Measurements from ENCODE around the gene SLC27A4. TPM values are rescaled to one million over a fixed set of nuclear protein-coding genes. Genes with fewer than 3 reads are reported as not detected.

The SLC27A4 gene
- total and polyA plus RNA-seq, 7 donors: 6.0 to 45.1 (median 12.2) TPM

DNA sequence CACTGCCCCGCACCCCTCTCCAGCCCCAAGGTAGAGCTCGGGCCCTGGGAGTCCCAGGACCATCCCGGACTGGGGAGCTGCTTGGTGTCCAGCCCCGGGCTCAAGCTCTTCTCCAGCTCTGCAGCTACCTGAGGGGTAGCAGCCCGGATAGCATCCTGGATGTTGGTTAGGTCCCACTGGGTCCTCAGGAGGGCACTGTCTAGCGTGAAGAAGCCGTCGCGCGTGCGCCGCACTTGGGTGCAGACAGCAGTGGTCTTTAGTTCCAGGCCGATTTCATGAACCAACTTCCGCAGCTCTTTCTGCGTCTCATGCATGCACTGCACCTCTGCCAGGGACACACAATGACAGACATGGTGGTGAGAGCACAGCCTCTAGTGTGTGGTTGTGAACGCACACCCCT, 30.8 kb upstream of the SLC27A4 start:
- Histone ChIP-seq H3K4me1 (no peaks in the 10 kb centered on the region), H3K27ac (no peak overlapping the region), H3K4me3 (no peak overlapping the region), H3K9me3 (no peaks in the 10 kb centered on the region), H3K36me3 (peaks cover 5 to 59% (median 29%) of the 10 kb centered on the region in 4 donors), H3K27me3 (no peaks in the 10 kb centered on the region)
- WGBS, 2 donors: 97% methylated on average over 16 of the region's 16 CpGs
- TF ChIP-seq EP300 (IDR thresholded peaks at IDR 0.05): no peak
- no peak for TF ChIP-seq POLR2A (IDR thresholded peaks at IDR 0.05)
- no peak for TF ChIP-seq POLR2AphosphoS5 (IDR thresholded peaks at IDR 0.05)
- TF ChIP-seq, protein P1, sequence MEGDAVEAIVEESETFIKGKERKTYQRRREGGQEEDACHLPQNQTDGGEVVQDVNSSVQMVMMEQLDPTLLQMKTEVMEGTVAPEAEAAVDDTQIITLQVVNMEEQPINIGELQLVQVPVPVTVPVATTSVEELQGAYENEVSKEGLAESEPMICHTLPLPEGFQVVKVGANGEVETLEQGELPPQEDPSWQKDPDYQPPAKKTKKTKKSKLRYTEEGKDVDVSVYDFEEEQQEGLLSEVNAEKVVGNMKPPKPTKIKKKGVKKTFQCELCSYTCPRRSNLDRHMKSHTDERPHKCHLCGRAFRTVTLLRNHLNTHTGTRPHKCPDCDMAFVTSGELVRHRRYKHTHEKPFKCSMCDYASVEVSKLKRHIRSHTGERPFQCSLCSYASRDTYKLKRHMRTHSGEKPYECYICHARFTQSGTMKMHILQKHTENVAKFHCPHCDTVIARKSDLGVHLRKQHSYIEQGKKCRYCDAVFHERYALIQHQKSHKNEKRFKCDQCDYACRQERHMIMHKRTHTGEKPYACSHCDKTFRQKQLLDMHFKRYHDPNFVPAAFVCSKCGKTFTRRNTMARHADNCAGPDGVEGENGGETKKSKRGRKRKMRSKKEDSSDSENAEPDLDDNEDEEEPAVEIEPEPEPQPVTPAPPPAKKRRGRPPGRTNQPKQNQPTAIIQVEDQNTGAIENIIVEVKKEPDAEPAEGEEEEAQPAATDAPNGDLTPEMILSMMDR (IDR thresholded peaks at IDR 0.05): no peak
- DNase-seq: no peak
- intact Hi-C loops (cut with DNase I): no loop called here

DNA sequence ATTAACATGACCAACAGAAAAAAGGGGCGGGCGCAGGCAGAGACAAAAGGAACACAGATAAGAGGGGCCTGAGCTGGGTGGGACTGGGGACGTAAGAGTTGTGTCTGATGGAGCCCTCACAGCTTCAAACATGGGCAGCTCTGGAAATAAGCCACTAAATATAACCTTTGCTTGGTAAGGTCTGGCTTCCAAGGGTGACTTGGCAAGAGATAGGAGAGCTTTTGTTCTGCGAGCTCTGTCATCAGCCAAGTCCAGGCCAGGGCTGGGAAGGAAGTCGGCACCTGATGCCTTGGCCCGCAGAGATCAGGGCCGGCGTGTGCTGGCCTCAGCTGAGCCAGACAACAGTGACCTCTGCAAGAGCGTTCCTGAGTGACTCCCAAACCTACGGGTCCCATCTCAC, 29.9 kb upstream of the SLC27A4 start:
- DNase-seq: no peak
- 92 to 93% methylated on average over 10 of the region's 10 CpGs for WGBS, 2 donors
- Histone ChIP-seq H3K9me3 (no peaks in the 10 kb centered on the region), H3K36me3 (peaks cover 5 to 68% (median 36%) of the 10 kb centered on the region in 4 donors), H3K4me3 (no peak overlapping the region), H3K4me1 (no peaks in the 10 kb centered on the region), H3K27me3 (no peaks in the 10 kb centered on the region), H3K27ac (no peak overlapping the region)
- TF ChIP-seq, protein P1 (IDR thresholded peaks at IDR 0.05): no peak
- intact Hi-C loops (cut with DNase I): no loop called here

DNA sequence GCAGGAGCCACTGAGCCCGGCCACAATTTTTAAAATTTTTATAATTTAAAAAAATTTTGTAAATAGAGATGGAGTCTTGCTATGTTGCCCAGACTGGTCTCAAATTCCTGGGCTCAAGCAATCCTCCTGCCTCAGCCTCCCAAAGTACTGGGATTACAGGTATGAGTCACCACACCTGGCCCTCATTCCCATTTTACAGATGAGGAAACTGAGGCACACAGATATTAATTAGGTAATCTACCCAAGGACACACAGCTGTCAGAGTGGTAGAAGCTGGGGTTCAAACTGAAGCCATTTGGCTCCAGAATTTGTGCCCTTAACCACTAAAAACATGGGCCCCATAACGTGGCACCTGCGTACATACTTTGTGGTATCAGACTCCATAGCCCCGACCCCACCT, 25.6 kb upstream of the SLC27A4 start:
- H3K9me3 ChIP-seq: no peaks in the 10 kb centered on the region
- no peak overlapping the region for H3K4me3 ChIP-seq
- TF ChIP-seq EP300 (IDR thresholded peaks at IDR 0.05): no peak
- DNase-seq: no peak
- peaks cover 9 to 82% (median 38%) of the 10 kb centered on the region in 4 donors for H3K36me3 ChIP-seq
- no peaks in the 10 kb centered on the region for H3K4me1 ChIP-seq
- intact Hi-C loops (cut with DNase I): no loop called here
- no peaks in the 10 kb centered on the region for H3K27me3 ChIP-seq
- no peak overlapping the region for H3K27ac ChIP-seq
- WGBS, 2 donors: 94 to 96% methylated on average over 4 of the region's 4 CpGs

DNA sequence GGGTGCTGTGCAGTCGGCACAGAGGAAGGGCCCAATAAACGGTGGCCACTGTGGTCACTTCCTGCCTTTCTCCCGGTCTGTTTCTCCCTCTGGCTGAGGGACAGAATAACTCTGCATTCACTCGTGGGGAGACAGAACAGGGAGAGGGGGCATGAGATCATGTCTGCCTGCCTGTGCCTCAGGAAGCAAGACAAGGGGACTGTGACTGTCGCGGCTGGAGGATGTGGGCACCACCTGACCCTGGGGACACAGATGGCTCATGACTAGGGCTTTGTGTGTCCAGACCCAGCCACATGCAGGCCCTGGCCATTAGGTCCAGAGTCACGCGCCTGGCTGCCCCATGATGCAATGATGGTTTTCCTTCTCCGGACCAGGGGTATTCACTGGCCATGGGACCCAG, 23.9 kb upstream of the SLC27A4 start:
- WGBS, 2 donors: 83 to 86% methylated on average over 9 of the region's 9 CpGs

DNA sequence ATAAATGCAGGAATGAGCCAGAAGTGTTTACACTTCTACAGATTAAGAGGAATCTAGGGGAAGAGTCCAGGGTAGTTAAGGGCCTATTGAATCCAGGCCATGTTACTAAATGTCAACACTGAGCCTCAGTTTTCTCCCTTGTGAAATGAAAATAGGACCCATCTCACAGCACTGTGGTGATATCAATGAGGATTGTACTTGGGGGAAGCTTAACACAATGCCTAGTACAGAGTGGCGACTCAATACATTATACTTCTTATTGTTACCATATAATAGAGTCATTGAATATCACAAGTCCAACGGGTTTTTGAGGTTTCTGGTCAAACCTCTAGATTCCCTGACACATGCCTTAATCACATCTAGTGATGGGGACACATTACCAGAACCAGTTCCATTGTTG, 22.7 kb upstream of the SLC27A4 start:
- intact Hi-C loops (cut with DNase I): no loop called here
- H3K27me3 ChIP-seq: no peaks in the 10 kb centered on the region
- H3K4me3 ChIP-seq: no peak overlapping the region
- WGBS, 2 donors: 65 to 80% methylated on average over 2 of the region's 2 CpGs
- DNase-seq: no peak
- H3K36me3 ChIP-seq: peaks cover 4 to 59% (median 23%) of the 10 kb centered on the region in 4 donors
- TF ChIP-seq POLR2AphosphoS5 (IDR thresholded peaks at IDR 0.05): no peak
- TF ChIP-seq POLR2A (IDR thresholded peaks at IDR 0.05): no peak
- no peak for TF ChIP-seq EP300 (IDR thresholded peaks at IDR 0.05)
- TF ChIP-seq, protein P1 (IDR thresholded peaks at IDR 0.05): no peak
- no peak overlapping the region for H3K27ac ChIP-seq
- no peaks in the 10 kb centered on the region for H3K9me3 ChIP-seq
- peaks cover 0 to 9% (median 9%) of the 10 kb centered on the region in 4 donors for H3K4me1 ChIP-seq

More for the DNA sequence above, 23.9 kb upstream of the SLC27A4 start:
- H3K27ac ChIP-seq: no peak overlapping the region
- DNase-seq: no peak
- H3K27me3 ChIP-seq: no peaks in the 10 kb centered on the region
- no peak overlapping the region for H3K4me3 ChIP-seq
- peaks cover 4 to 65% (median 24%) of the 10 kb centered on the region in 4 donors for H3K36me3 ChIP-seq
- intact Hi-C loops (cut with DNase I): no loop called here
- H3K9me3 ChIP-seq: no peaks in the 10 kb centered on the region
- H3K4me1 ChIP-seq: peaks cover 0 to 5% (median 4%) of the 10 kb centered on the region in 4 donors
- TF ChIP-seq, protein P1 (IDR thresholded peaks at IDR 0.05): no peak
- TF ChIP-seq POLR2AphosphoS5 (IDR thresholded peaks at IDR 0.05) (no peak), POLR2A (IDR thresholded peaks at IDR 0.05) (no peak), EP300 (IDR thresholded peaks at IDR 0.05) (no peak)
